Colonic mucosa (tissue), 4 donors: Measurements from ENCODE around the gene RNASE11. TPM values are rescaled to one million over a fixed set of nuclear protein-coding genes. Genes with fewer than 3 reads are reported as not detected.
"Not testable (repeated sequence)": the region's sequence is repeated elsewhere in the genome, so short reads cannot be mapped to it uniquely, and the experiment has no call there.

Source experiments
- DNase-seq: peaks from one replicate; pipeline ENCODE4 v3.0.0-alpha.2; 2020
- H3K27ac ChIP-seq: fragments of 200-600 bp; one replicate; pipeline ENCODE4 v1.8.0; 2021
- H3K27me3 ChIP-seq: fragments of 200-600 bp; one replicate; pipeline ENCODE4 v1.8.0; 2021
- H3K36me3 ChIP-seq: fragments of 200-600 bp; one replicate; pipeline ENCODE4 v1.8.0; 2021
- H3K4me1 ChIP-seq: fragments of 200-600 bp; one replicate; pipeline ENCODE4 v1.8.0; 2021; ENCODE audit warnings: mild to moderate bottlenecking
- H3K4me3 ChIP-seq: fragments of 200-600 bp; one replicate; pipeline ENCODE4 v1.8.0; 2021
- H3K9ac ChIP-seq, 2 donors: one replicate each; pipeline ENCODE4 v1.7.0; 2013; ENCODE audit warnings: control low read depth in 2 of 2, low read depth in 2 of 2, low read length in 2 of 2
- H3K9me3 ChIP-seq: fragments of 200-600 bp; one replicate; pipeline ENCODE4 v1.8.0; 2021
- intact Hi-C: fragments of 100-400 bp; cut with DNase I; formaldehyde crosslinking; loops from one replicate; pipeline ENCODE4 v1.14.1; 2022
- total RNA-seq, 2 donors: library from RNA; stranded (reverse); fragmentation: NEBNext Ultra II Directional in 1 of 2; extraction: Animal tissue kit (Norgen Biotek cat#: 25700) in 1 of 2; gene quantifications; one replicate each; pipeline ENCODE4 v1.2.1, GENCODE V29; 2021
- TF ChIP-seq, protein P1 (sequence below): fragments of 200-600 bp; IDR thresholded peaks from one replicate; pipeline ENCODE4 v1.8.0; 2022; ENCODE audit warnings: antibody characterized with exemption, mild to moderate bottlenecking
- donor health status: healthy.
- donor health status: DM: no; HTN: no; CAD: no.
- donor health status: DM: no; HTN: no; CAD: no.

Gene RNASE11
- total RNA-seq, 2 donors from 2014 or later, result not detected

DNA sequence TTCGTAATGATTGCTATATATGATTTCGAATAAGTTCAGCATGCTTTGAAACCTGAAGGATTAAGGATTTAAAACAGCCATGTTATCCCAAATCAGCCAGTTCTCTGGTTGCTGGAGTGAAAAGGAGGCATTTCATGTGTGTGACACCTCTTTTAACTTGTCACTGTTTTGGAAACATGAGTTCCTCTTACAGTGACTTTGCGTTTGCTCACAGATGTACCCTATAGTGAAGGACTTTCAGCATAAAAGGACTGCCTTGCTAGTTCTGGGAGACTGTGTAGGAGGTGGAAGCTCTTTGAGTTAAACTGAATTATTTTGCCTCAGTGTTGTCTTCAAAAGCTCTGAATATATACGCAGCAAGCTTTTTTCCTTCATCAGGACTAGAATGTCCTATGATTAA, 7.6 kb downstream of the RNASE11 start:
- H3K9ac ChIP-seq, result no peak overlapping the region
- no peak overlapping the region for H3K27ac ChIP-seq
- H3K4me3 ChIP-seq, result no peak overlapping the region
- TF ChIP-seq, protein P1, sequence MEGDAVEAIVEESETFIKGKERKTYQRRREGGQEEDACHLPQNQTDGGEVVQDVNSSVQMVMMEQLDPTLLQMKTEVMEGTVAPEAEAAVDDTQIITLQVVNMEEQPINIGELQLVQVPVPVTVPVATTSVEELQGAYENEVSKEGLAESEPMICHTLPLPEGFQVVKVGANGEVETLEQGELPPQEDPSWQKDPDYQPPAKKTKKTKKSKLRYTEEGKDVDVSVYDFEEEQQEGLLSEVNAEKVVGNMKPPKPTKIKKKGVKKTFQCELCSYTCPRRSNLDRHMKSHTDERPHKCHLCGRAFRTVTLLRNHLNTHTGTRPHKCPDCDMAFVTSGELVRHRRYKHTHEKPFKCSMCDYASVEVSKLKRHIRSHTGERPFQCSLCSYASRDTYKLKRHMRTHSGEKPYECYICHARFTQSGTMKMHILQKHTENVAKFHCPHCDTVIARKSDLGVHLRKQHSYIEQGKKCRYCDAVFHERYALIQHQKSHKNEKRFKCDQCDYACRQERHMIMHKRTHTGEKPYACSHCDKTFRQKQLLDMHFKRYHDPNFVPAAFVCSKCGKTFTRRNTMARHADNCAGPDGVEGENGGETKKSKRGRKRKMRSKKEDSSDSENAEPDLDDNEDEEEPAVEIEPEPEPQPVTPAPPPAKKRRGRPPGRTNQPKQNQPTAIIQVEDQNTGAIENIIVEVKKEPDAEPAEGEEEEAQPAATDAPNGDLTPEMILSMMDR, result no peak
- H3K4me1 ChIP-seq, result no peaks in the 10 kb centered on the region
- H3K27me3 ChIP-seq, result no peaks in the 10 kb centered on the region
- DNase-seq, result no peak
- H3K36me3 ChIP-seq, result no peaks in the 10 kb centered on the region
- no peaks in the 10 kb centered on the region for H3K9me3 ChIP-seq
- intact Hi-C loops, result no loop called here

DNA sequence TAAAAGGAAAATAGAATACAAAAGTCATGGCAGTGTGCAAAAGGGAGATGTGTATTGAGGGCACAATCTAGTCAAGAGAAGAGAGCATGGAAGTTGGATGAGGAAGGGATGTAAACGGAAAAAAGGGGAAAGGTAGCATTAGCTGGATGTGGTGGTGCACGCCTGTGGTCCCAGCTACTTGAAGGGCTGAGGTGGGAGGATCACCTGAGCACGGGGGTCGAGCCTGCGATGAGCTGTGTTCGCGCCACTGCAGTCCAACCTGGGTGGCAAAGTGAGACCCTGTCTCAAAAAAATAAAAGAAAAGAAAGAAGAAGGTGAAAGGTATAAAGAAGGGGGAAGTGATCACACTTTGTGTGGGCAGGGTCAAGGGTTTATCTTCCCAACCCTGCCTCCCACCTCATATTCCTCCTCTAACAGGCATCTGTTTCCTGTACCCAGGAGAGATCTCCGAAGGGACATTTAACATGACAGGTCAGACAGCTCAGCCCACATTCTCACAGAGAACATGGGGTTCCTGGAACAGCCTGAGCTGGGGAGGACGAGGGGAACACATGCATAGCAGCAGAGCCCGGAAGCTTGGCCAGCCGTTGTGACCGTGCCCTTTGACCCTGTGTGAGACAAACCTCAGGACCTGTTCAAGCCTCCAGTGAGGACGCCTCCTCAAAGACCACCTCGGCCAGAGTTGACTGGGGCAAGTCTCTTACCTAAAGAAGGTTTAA, 8.9 kb downstream of the RNASE11 start:
- DNase-seq, result no peak
- TF ChIP-seq, protein P1, result no peak
- Histone ChIP-seq H3K27ac (no peak overlapping the region), H3K4me3 (no peak overlapping the region), H3K36me3 (no peaks in the 10 kb centered on the region), H3K9me3 (no peaks in the 10 kb centered on the region), H3K27me3 (no peaks in the 10 kb centered on the region), H3K9ac (no peak overlapping the region), H3K4me1 (no peaks in the 10 kb centered on the region)
- intact Hi-C loops, result no loop called here

DNA sequence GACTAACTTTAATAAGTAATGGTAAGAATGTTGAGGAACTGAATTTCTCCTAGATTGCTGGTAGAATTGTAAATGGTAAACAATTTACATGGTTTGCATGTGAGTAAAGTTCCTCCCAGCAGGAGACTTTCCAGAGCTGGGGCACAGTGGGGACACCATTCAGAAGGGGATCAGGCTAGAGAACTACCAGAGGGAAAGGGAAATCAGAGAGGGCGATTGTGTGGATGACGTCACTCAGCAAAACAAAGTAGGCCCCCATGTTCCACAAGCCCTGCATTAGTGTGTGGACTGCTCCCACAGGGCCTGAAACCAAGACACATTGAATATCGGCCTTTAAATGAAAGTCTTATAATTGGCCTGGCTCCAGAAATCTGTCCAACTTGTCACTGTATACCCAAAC, 9.5 kb downstream of the RNASE11 start:
- H3K36me3 ChIP-seq, result no peaks in the 10 kb centered on the region
- intact Hi-C loops, result no loop called here
- no peak overlapping the region for H3K4me3 ChIP-seq
- no peak for DNase-seq
- H3K27ac ChIP-seq, result no peak overlapping the region
- no peaks in the 10 kb centered on the region for H3K9me3 ChIP-seq
- no peak overlapping the region for H3K9ac ChIP-seq
- TF ChIP-seq, protein P1, result no peak
- no peaks in the 10 kb centered on the region for H3K4me1 ChIP-seq
- H3K27me3 ChIP-seq, result no peaks in the 10 kb centered on the region

DNA sequence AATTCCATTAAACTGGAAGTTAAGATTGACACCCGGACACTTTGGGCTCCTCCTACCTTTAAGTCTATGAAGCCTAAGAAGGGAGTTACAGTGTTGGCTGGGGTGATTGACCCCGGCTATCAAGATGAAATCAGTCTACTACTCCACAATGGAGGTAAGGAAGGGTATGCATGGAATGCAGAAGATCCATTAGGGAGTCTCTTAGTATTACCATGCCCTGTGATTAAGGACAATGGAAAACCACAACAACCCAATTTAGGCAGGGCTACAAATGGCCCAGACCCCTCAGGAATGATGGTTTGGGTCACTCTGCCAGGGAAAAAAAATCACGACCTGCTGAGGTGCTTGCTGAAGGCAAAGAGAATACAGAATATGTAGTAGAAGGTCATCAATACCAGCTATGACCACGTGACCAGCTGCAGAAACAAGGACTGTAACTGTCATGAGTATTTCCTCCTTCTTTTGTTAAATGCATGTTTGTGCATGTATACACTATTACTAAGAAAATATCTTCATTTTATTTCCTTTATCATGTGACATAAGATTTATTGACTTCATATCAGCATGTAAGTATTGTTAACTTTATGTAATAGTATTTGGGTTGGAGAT, 15.3 kb downstream of the RNASE11 start:
- intact Hi-C loops, H3K27ac ChIP-seq: not testable (repeated sequence)

DNA sequence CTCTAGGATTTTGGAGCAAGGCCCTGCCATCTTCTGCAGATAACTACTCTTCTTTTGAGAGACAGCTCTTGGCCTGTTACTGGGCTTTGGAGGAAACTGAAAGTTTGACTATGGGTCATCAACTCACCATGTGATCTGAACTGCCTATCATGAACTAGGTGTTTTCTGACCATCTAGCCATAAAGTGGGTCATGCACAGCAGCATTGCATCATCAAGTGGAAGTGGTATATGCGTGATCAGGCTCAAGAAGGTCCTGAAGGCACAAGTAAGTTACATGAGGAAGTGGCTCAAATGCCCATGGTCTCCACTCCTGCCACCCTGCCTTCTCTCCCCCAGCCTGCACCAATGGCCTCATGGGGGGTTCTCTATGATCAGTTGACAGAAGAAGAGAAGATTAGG, 17.1 kb downstream of the RNASE11 start:
- H3K9ac ChIP-seq, H3K27ac ChIP-seq, H3K27me3 ChIP-seq, H3K9me3 ChIP-seq, H3K4me3 ChIP-seq, intact Hi-C loops, DNase-seq, H3K4me1 ChIP-seq, H3K36me3 ChIP-seq: not testable (repeated sequence)

More for the DNA sequence above, 15.3 kb downstream of the RNASE11 start:
- not testable (repeated sequence) for H3K36me3 ChIP-seq, H3K4me3 ChIP-seq, H3K4me1 ChIP-seq, H3K27me3 ChIP-seq, DNase-seq, H3K9ac ChIP-seq, H3K9me3 ChIP-seq

DNA sequence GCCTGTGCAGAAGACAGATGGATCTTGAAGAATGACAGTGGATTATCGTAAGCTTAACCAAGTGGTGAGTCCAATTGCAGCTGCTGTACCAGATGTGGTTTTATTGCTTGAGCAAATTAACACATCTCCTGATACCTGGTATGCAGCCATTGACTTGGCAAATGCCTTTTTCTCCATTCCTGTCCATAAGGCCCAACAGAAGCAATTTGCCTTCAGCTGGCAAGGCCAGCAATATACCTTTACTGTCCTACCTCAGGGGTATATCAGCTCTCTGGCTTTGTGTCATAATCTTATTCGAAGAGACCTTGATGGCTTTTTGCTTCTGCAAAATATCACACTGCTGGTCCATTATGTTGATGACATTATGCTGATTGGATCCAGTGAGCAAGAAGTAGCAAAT, 17.9 kb downstream of the RNASE11 start:
- intact Hi-C loops, H3K9ac ChIP-seq, H3K27ac ChIP-seq, H3K4me1 ChIP-seq, H3K9me3 ChIP-seq, H3K36me3 ChIP-seq, H3K4me3 ChIP-seq, H3K27me3 ChIP-seq, DNase-seq: not testable (repeated sequence)

DNA sequence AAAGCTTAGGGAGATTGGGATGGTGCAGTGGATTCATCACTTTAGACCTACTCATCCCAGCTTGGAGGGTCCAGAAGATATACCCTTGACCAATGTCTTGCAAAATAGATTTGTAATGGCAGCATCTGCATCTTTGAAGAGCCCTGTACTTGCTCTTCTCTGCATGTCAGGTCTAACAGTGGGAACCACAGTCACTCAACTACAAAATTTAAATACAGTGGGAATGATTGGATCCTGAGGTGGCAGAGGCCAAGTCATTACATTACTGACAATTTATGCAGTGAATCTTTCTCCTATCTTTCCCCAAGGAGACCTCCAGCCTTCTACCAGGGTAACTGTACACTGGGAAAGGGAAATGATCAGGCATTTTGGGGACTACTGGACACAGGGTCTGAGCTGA, 18.7 kb downstream of the RNASE11 start:
- Histone ChIP-seq H3K4me3 (no peak overlapping the region), H3K4me1 (no peaks in the 10 kb centered on the region), H3K36me3 (no peaks in the 10 kb centered on the region), H3K27me3 (no peaks in the 10 kb centered on the region), H3K27ac (no peak overlapping the region), H3K9ac (no peak overlapping the region), H3K9me3 (no peaks in the 10 kb centered on the region)
- intact Hi-C loops, result no loop called here
- DNase-seq, result no peak
- TF ChIP-seq, protein P1, result no peak
